ENCODE results near the gene NEO1.

Gene NEO1

GRCh38 chr15:73081321-73081958 is 29.2 kb downstream of the NEO1 start:
- DNase-seq: peak; percentile 31

GRCh38 chr15:73082812-73083211 is 30.5 kb downstream of the NEO1 start:
- DNase-seq: no peak

- DNase-seq: no peak
Measured at GRCh38 chr15:73087098-73087497, 34.8 kb downstream of the NEO1 start.

- no peak for DNase-seq
Measured at GRCh38 chr15:73105064-73105463, 52.8 kb downstream of the NEO1 start.

GRCh38 chr15:73108676-73109075 is 56.4 kb downstream of the NEO1 start:
- no peak for DNase-seq

GRCh38 chr15:73109765-73110164 is 57.5 kb downstream of the NEO1 start:
- DNase-seq: no peak

- DNase-seq: no peak
Measured at GRCh38 chr15:73110201-73110600, 57.9 kb downstream of the NEO1 start.

GRCh38 chr15:73114064-73114463 is 61.8 kb downstream of the NEO1 start:
- DNase-seq: no peak

GRCh38 chr15:73116164-73116563 is 63.9 kb downstream of the NEO1 start:
- DNase-seq: no peak

- DNase-seq: no peak
Measured at GRCh38 chr15:73118055-73118454, 65.8 kb downstream of the NEO1 start.

- no peak for DNase-seq
Measured at GRCh38 chr15:73119478-73119877, 67.2 kb downstream of the NEO1 start.

- DNase-seq: no peak
Measured at GRCh38 chr15:73120269-73120668, 68.0 kb downstream of the NEO1 start.

GRCh38 chr15:73125219-73125618 is 73.0 kb downstream of the NEO1 start:
- no peak for DNase-seq

- DNase-seq: peak; percentile 19
Measured at GRCh38 chr15:73127302-73127936, 75.2 kb downstream of the NEO1 start.

- no peak for DNase-seq
Measured at GRCh38 chr15:73130830-73131229, 78.6 kb downstream of the NEO1 start.

GRCh38 chr15:73134196-73134595 is 81.9 kb downstream of the NEO1 start:
- no peak for DNase-seq

GRCh38 chr15:73139041-73139743 is 86.9 kb downstream of the NEO1 start:
- DNase-seq: no peak

- no peak for DNase-seq
Measured at GRCh38 chr15:73139744-73140553, 87.7 kb downstream of the NEO1 start.

GRCh38 chr15:73141216-73141900 is 89.1 kb downstream of the NEO1 start:
- peak; percentile 51 for DNase-seq

- no peak for DNase-seq
Measured at GRCh38 chr15:73142802-73143762, 90.8 kb downstream of the NEO1 start.

- DNase-seq: no peak
Measured at GRCh38 chr15:73143763-73144155, 91.5 kb downstream of the NEO1 start.

Data from central memory CD4-positive, alpha-beta T cell (primary cell).